Suppressor macrophage treated with lipopolysaccharide for 4 hours (primary cell): ENCODE results near the gene CCDC40.
A peak's percentile ranks its signal among the peaks of the same experiment; 100 is the strongest.
"Not testable (repeated sequence)": the region's sequence is repeated elsewhere in the genome, so short reads cannot be mapped to it uniquely, and the experiment has no call there.

ENCODE experiments used
- DNase-seq: peaks from one replicate; pipeline ENCODE4 v3.0.0-alpha.2; 2020

CCDC40 gene, protein sequence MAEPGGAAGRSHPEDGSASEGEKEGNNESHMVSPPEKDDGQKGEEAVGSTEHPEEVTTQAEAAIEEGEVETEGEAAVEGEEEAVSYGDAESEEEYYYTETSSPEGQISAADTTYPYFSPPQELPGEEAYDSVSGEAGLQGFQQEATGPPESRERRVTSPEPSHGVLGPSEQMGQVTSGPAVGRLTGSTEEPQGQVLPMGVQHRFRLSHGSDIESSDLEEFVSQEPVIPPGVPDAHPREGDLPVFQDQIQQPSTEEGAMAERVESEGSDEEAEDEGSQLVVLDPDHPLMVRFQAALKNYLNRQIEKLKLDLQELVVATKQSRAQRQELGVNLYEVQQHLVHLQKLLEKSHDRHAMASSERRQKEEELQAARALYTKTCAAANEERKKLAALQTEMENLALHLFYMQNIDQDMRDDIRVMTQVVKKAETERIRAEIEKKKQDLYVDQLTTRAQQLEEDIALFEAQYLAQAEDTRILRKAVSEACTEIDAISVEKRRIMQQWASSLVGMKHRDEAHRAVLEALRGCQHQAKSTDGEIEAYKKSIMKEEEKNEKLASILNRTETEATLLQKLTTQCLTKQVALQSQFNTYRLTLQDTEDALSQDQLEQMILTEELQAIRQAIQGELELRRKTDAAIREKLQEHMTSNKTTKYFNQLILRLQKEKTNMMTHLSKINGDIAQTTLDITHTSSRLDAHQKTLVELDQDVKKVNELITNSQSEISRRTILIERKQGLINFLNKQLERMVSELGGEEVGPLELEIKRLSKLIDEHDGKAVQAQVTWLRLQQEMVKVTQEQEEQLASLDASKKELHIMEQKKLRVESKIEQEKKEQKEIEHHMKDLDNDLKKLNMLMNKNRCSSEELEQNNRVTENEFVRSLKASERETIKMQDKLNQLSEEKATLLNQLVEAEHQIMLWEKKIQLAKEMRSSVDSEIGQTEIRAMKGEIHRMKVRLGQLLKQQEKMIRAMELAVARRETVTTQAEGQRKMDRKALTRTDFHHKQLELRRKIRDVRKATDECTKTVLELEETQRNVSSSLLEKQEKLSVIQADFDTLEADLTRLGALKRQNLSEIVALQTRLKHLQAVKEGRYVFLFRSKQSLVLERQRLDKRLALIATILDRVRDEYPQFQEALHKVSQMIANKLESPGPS

DNA sequence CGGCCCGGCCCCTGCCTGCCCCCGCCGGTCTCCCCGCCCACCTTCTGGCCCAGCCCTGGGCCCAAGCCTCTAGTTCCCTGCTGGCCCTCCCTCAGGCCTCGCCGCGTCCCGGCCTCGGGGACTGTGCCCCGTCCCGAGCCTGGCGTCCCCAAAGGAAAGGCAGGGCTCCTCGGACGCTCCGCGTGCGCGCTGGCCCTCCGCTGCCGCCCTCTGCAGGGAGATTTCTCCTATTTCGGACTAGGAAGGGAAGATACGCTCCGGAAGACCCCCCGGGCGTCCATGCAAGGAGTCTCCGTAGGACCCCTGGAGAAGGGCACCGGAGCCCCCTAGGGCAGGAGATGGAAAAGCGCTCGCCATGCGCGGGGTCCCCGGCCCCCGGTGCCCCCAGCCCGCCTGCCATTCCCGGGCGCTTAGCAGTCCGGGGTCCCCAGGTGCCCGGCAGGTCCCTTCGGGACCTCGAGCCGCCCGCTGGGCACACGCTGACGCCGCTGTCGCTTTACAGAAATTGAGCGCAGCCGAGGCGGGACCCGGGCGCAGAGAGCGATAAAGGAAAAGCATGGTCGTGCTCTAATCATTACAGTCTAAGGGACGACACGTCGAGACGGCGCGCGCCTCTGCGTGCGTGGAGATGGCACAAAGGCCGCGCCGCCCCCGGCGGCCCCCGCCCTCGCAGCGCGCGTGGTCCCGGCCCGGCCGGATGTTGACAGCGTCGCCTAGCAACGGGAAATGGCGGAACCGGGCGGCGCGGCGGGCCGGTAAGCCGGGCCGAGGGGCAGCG lies at the start of gene CCDC40:
Gene CCDC40 (plus strand): TSS at position 706 of the 778 bp plus-strand sequence. CDS start 21 bp downstream, at position 727.
- DNase-seq, result peak; percentile 84

- no peak for DNase-seq
These were observed 49.1 kb upstream of the CCDC40 start for GRCh38 chr17:79987187-79987934.

- DNase-seq, result no peak
These were observed 48.6 kb upstream of the CCDC40 start for GRCh38 chr17:79987935-79988184.

- DNase-seq, result no peak
These were observed 48.1 kb upstream of the CCDC40 start for GRCh38 chr17:79988185-79988971.

GRCh38 chr17:79989106-79989835 lies 47.2 kb upstream of the CCDC40 start:
- DNase-seq, result no peak

GRCh38 chr17:79990051-79990592 lies 46.3 kb upstream of the CCDC40 start:
- no peak for DNase-seq

DNA sequence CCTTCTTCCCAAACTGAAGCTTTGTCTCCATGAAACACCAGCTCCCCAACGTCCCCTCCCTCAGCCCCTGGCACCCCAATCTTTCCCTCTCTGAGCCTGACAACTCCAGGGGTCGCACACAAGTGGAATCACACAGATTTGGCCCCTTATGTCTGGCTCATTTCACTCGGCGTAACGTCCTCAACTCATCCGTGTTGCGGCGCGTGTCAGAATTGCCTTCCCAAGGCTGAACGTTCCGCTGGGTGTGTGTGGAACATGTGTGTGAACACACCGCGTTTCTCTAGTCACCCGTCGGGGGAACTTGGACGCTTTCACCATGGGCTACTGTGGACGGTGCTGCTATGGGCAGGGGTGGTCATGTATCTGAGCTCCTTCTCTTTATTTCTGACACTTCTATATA lies 45.7 kb upstream of the CCDC40 start:
- no peak for DNase-seq

DNA sequence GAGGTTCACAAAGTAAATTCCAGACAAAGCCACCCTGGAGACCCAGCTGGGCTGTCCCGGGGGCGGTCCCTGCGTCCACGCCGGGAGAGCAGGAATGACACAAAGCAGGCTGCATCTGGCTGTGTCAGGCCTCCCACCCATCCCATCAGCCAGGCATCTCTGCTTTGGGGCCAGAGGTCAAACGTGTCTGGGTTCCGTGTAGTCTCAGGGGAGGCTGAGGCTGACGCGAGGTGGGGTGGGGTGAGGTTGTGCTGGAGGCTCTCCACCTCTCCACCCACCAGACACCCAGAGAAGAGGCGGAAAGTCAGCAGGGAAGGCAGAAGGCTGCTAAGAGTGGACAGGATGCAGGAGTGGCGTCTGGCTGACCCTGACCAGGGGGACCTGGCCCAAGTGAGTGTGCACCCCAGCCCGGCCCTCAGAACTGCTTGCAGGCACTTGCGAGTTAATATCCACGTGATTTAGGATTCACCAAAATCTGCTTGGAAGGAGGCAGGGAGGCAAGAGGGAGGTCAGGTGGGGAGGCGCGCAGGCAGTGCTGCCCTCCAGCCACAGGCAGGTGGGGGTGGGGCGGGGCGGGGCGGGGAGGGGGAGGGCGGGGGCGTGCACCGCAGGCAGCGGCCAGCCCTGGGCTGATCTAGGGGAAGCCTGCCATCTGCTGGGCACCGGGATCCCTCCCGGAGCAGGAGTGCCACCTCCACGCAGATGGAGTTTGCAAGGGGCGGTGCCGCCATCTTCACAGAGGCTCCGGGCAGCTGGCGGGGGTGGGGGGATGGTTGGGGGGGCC lies 45.1 kb upstream of the CCDC40 start:
- peak; percentile 63 for DNase-seq

DNA sequence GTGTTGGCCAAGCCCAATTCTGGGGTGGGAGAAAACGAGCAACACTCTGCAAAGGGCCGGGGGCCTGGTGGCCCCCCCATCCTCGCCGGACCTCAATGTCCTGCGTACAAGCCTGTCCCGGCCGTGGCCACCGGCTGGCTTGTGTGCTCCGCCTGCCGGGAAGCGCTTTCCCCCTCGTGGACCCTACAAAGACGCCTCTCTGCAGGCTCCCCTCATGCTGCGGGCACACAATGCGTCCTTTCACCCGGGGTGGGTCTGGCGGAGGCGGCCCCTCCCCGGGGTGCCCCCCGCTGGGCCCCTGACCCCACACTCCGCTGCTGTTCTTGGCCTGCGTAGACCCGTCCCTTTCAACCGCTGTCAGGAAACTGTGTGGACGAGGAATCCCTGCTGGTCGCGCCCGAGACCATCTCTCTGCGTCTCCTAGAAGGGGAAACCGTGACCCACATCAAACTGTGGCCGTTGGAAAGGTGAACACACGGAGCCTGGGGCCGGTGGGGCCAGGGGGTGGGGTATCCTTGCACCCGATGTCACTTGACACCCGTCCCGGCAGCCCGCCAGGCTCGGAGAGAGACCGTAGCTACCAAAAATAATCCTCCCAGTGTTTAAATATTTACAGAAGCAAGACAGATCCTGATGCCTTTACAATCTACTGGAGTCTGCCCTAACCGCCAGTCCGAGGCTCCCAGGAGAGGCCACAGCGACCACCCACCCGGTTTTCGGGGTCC lies 44.4 kb upstream of the CCDC40 start:
- no peak for DNase-seq

GRCh38 chr17:79992649-79993389 lies 43.6 kb upstream of the CCDC40 start:
- no peak for DNase-seq

- peak; percentile 84 for DNase-seq
These were observed 42.8 kb upstream of the CCDC40 start for GRCh38 chr17:79993390-79994227.

DNA sequence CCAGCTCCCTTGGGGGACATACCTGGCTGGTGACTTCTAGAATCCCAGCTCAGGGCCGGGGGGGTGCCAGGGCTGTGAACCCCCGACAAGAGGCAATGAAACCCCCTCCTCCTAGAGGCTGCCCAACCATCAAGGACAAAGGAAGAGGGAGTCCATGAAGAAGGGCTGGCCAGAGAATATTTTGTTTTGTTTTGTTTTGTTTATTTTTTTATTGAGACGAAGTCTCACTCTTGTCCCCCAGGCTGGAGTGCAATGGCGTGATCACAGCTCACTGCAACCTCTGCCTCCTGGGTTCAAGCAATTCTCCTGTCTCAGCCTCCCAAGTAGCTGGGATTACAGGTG lies 42.2 kb upstream of the CCDC40 start:
- DNase-seq, result not testable (repeated sequence)

DNA sequence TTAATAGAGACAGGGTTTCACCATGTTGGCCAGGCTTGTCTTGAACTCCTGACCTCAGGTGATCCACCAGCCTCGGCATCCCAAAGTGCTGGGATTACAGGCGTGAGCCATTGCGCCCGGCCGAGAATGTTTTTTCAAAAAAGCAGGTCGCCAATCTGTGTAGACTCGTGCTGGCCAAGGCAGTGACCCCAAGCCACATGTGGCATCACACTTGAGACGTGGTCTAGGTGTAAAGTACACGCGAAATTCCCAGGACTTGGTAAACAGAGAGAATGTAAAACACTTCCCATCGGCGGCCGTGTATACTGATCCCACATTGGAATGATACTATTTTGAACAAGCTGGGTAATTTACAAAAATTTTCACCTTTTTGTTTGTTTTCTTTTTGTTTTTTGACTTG lies 41.8 kb upstream of the CCDC40 start:
- no peak for DNase-seq

DNA sequence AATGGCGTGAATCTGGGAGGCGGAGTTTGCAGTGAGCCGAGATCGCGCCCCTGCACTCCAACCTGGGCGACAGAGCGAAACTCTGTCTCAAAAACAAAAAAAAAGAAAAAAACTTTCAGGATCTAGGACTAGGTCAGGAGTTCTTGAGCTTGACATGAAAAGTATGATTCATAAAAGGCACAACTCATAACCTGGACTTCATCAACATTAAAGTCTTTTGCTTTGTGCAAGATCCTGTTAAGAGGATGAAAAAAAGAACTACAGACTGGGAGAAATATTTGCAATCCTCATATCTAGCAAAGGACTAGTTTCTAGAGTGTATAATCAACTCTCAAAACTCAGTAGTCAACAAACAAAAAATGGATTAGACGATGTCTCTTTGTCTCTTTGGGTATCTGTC lies 40.7 kb upstream of the CCDC40 start:
- DNase-seq, result no peak

- no peak for DNase-seq
These were observed 40.2 kb upstream of the CCDC40 start for GRCh38 chr17:79996291-79996690.

GRCh38 chr17:79997011-79997660 lies 39.3 kb upstream of the CCDC40 start:
- DNase-seq, result peak; percentile 88

GRCh38 chr17:80000136-80000535 lies 36.3 kb upstream of the CCDC40 start:
- no peak for DNase-seq
